Calu3 (cell line): ENCODE measurements around the gene FA2H. TPM values are rescaled to one million over a fixed set of nuclear protein-coding genes. Genes with fewer than 3 reads are reported as not detected.

Source experiments
- BruUV-seq: library from RNA; stranded (reverse); fragments of 400-500 nt; replicated peaks from 2 replicates; lab custom pipeline; 2021; lab: Mats Ljungman, UMichigan
- CTCF ChIA-PET: fragments of 300-600 bp; sonication (Branson Sonifier 250); formaldehyde crosslinking; loops from one replicate; lab custom pipeline; 2022; ENCODE audit warnings: antibody characterized with exemption; lab: Charles Lee
- DNase-seq: peaks from one replicate; pipeline ENCODE4 v3.0.0; 2022
- H3K27ac Mint-ChIP-seq: one replicate; pipeline ENCODE4 v1.8.0; 2022; ENCODE audit warnings: mixed read lengths; ENCODE audit not compliant: unreplicated experiment
- H3K27me3 Mint-ChIP-seq: one replicate; pipeline ENCODE4 v1.8.0; 2022; ENCODE audit warnings: mixed read lengths; ENCODE audit not compliant: unreplicated experiment
- H3K36me3 Mint-ChIP-seq: one replicate; pipeline ENCODE4 v1.8.0; 2022; ENCODE audit warnings: mild to moderate bottlenecking, moderate library complexity, mixed read lengths; ENCODE audit not compliant: insufficient read depth, unreplicated experiment
- H3K4me1 Mint-ChIP-seq: one replicate; pipeline ENCODE4 v1.8.0; 2022; ENCODE audit warnings: mild to moderate bottlenecking, low read depth, mixed read lengths; ENCODE audit not compliant: unreplicated experiment
- H3K4me3 Mint-ChIP-seq: one replicate; pipeline ENCODE4 v1.8.0; 2022; ENCODE audit warnings: mild to moderate bottlenecking, low read depth, moderate library complexity, mixed read lengths; ENCODE audit not compliant: unreplicated experiment
- H3K9me3 Mint-ChIP-seq: one replicate; pipeline ENCODE4 v1.8.0; 2022; ENCODE audit warnings: low read depth, mixed read lengths; ENCODE audit not compliant: unreplicated experiment
- intact Hi-C: fragments of 100-400 bp; cut with micrococcal nuclease; formaldehyde crosslinking; loops from one replicate; pipeline ENCODE4 v1.10.0; 2022; ENCODE audit not compliant: unreplicated experiment
- total RNA-seq: library from RNA; stranded (reverse); gene quantifications from 2 replicates; pipeline ENCODE4 v1.2.3, GENCODE V29; 2022
- TF ChIP-seq, protein P1 (sequence below): fragments of 200-600 bp; IDR thresholded peaks from one replicate; pipeline ENCODE4 v1.8.0; 2022; ENCODE audit warnings: antibody characterized with exemption; ENCODE audit not compliant: unreplicated experiment

The FA2H gene
- total RNA-seq, 1 experiment from 2014 or later = 74.2 TPM

DNA sequence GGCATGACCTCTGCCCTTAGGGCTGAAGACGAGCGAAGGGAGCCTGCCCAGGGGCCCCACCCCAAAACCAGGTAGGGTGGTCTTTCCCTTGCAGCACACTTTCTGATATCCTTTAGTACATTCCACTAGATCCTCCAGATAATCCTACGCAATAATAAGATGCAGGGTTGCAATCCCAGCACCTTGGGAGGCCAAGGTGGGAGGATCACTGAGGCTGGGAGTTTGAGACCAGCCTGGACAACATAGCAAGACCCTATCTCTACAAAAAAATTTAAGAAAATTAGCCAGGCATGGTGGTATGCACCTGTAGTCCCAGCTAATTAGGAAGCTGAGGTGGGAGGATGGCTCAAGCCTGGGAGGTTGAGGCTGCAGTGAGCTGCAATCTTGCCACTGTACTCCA is 39.1 kb downstream of the FA2H start:
- TF ChIP-seq, protein P1, sequence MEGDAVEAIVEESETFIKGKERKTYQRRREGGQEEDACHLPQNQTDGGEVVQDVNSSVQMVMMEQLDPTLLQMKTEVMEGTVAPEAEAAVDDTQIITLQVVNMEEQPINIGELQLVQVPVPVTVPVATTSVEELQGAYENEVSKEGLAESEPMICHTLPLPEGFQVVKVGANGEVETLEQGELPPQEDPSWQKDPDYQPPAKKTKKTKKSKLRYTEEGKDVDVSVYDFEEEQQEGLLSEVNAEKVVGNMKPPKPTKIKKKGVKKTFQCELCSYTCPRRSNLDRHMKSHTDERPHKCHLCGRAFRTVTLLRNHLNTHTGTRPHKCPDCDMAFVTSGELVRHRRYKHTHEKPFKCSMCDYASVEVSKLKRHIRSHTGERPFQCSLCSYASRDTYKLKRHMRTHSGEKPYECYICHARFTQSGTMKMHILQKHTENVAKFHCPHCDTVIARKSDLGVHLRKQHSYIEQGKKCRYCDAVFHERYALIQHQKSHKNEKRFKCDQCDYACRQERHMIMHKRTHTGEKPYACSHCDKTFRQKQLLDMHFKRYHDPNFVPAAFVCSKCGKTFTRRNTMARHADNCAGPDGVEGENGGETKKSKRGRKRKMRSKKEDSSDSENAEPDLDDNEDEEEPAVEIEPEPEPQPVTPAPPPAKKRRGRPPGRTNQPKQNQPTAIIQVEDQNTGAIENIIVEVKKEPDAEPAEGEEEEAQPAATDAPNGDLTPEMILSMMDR = no peak

DNA sequence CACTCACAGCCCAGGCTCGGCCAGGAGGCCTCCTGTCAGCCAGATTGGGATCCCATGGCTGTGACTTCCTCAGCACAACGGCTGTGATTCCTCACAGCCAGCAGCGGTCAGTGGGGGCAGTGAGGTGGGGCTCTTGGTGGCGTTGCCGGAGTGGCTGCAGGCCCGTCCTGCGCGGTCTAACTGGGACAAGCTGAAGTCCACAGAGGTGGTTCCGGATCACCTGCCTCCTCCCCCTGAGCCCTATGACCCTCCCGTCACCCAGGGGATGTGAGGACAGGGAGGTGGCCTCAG is 39.5 kb downstream of the FA2H start:
- Mint-ChIP-seq H3K36me3 (peaks cover 43% of the 10 kb centered on the region), H3K4me1 (peaks cover 51% of the 10 kb centered on the region), H3K27me3 (no peaks in the 10 kb centered on the region), H3K4me3 (no peak overlapping the region), H3K9me3 (no peaks in the 10 kb centered on the region), H3K27ac (peak overlapping the region; percentile 51)
- BruUV-seq = no TSS peak
- TF ChIP-seq, protein P1 = no peak
- no peak for DNase-seq
- CTCF ChIA-PET = interaction anchor here (0.9 kb wide), 1 partner anchor 15 kb away, joined by 3 read pairs; no protein-coding TSS in a partner anchor
- intact Hi-C loops = no loop called here

More for the DNA sequence above, 39.1 kb downstream of the FA2H start:
- no peaks in the 10 kb centered on the region for H3K27me3 Mint-ChIP-seq
- no peak overlapping the region for H3K4me3 Mint-ChIP-seq
- H3K27ac Mint-ChIP-seq = peak overlapping the region; percentile 51
- no peaks in the 10 kb centered on the region for H3K9me3 Mint-ChIP-seq
- peaks cover 51% of the 10 kb centered on the region for H3K4me1 Mint-ChIP-seq
- no peak for DNase-seq
- peaks cover 40% of the 10 kb centered on the region for H3K36me3 Mint-ChIP-seq
- intact Hi-C loops = no loop called here
- CTCF ChIA-PET = interaction anchor here (0.9 kb wide), 1 partner anchor 16 kb away, joined by 3 read pairs; no protein-coding TSS in a partner anchor
- BruUV-seq = no TSS peak

DNA sequence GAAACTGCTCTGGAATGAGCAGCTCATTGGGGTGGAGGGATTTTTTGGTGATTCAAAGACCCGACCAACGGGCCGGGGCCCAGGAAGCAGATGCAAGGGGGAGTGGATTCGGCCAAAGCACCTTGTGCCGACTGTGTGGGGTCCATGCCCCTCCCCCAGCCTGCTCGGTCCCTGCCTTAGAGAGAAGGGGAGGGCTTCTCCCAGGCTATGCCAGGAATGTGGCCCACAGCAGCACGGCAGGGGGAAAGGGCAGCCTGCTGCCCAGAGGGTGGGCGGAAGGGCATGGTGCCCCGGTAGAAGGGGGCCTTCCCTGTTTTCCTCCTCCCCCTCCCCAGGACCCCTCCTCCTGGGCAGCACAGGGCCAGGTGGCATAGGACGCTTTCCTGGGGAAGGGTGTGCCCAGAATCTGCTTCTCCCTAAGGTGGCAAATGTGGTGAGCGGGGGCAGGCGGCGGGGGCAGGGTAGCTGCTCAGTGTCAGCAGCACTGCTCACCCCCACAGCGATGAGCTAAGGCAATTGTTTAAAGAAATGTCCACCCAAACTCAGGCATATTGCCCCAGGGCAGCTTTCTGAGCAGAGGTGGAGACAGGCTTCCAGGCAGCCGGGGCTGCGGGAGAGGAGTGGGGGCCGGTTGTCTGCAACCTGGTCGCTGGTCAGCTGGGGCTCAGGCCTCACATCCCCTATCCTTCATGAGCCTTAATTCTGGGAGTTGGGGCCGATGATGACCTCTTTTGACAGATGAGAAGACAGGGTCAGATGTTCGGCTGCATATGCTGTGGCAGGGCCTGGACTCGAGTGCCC is 40.1 kb downstream of the FA2H start:
- CTCF ChIA-PET = no interaction called here
- TF ChIP-seq, protein P1 = no peak
- peaks cover 43% of the 10 kb centered on the region for H3K36me3 Mint-ChIP-seq
- peaks cover 51% of the 10 kb centered on the region for H3K4me1 Mint-ChIP-seq
- H3K4me3 Mint-ChIP-seq = no peak overlapping the region
- no peaks in the 10 kb centered on the region for H3K27me3 Mint-ChIP-seq
- no TSS peak for BruUV-seq
- intact Hi-C loops = no loop called here
- DNase-seq = no peak
- H3K27ac Mint-ChIP-seq = no peak overlapping the region
- H3K9me3 Mint-ChIP-seq = no peaks in the 10 kb centered on the region

DNA sequence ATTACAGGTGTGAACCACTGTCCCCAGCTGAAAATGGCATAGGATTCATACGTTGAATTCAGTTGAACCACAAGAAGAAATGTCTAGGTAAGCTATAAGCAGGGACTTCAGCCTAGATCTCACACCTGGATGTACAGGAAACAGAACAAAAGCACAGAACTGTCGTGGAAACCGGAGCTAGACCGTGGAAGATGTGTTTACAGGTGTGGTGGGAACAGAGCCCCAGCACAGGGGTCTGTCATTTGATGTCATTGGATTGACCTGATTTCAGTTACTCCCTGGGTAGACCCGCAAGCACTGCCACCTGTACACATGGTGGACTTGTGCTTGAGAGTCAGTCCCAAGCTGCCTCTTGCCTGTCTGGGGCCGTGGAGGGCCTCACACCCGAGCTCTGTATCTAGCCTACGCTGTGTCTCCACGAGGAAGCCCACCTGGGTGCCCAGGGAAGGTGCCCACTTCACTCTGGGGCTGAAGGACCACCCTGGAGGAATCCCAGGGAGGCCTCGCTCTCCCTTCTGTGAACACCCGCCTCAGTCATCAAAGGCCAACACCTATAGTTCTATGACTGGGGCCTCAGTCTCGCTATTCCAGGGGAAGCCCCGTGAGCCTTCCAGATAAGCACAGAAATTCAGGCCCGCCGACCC is 41.8 kb downstream of the FA2H start:
- TF ChIP-seq, protein P1 = no peak
- Mint-ChIP-seq H3K27ac (no peak overlapping the region), H3K36me3 (peaks cover 39% of the 10 kb centered on the region), H3K4me1 (peaks cover 37% of the 10 kb centered on the region), H3K9me3 (no peaks in the 10 kb centered on the region), H3K27me3 (no peaks in the 10 kb centered on the region), H3K4me3 (no peak overlapping the region)
- BruUV-seq = no TSS peak
- no peak for DNase-seq
- intact Hi-C loops = no loop called here
- CTCF ChIA-PET = interaction anchor here (1.1 kb wide), 1 partner anchor 28 kb away, joined by 3 read pairs; no protein-coding TSS in a partner anchor
